ENCODE results near the gene RABGAP1. TPM values are rescaled to one million over a fixed set of nuclear protein-coding genes. Genes with fewer than 3 reads are reported as not detected.

RABGAP1 gene
- total RNA-seq, 1 experiment from 2014 or later: 55.4 TPM

DNA sequence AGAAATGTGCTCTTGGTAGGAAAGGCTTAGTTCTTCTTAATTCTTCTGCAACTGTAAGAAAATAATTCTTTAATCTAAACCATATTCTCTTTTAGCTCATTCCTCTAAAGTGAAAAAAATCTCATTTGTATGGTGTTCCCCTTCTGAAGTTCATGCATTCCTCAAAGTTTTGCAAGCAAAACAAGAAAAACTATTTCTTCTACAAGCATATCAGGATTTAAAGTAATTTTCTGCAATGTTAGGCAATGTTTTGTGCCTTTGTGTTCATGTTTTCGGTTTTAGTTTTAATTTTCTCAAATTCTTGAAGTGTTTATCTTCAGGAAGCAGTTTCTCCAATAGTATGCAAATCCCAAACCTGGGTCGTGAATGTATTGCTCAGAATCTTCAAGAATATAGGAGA is 80.0 kb downstream of the RABGAP1 start:
- no peak overlapping the region for H3K4me3 ChIP-seq (ENCODE audit: low read depth, low read length)
- Mint-ChIP-seq H3K27me3 (ENCODE audit: insufficient read depth, unreplicated experiment) (no peaks in the 10 kb centered on the region), H3K36me3 (ENCODE audit: insufficient read depth, unreplicated experiment) (peaks cover 65% of the 10 kb centered on the region), H3K27ac (ENCODE audit: unreplicated experiment) (no peak overlapping the region), H3K4me3 (ENCODE audit: unreplicated experiment) (no peak overlapping the region), H3K4me1 (ENCODE audit: low read depth, unreplicated experiment) (no peaks in the 10 kb centered on the region), H3K9me3 (ENCODE audit: unreplicated experiment) (no peaks in the 10 kb centered on the region)
- no peaks in the 10 kb centered on the region; the same call in 1 of the 2 replicates for H3K36me3 ChIP-seq (ENCODE audit: control insufficient read depth, insufficient read depth, low read length)
- no peaks in the 10 kb centered on the region for H3K27me3 ChIP-seq (replicated peaks; ENCODE audit: control insufficient read depth, insufficient read depth, low read length)
- H3K9me3 ChIP-seq: no peaks in the 10 kb centered on the region
- no TSS peak for BruUV-seq (replicated peaks)
- intact Hi-C loops (cut with micrococcal nuclease; ENCODE audit: unreplicated experiment): no loop called here
- ChIA-PET CTCF (no interaction called here), POLR2A (no interaction called here)
- H3K4me1 ChIP-seq: no peaks in the 10 kb centered on the region
- DNase-seq: no peak
- TF ChIP-seq, protein P1, sequence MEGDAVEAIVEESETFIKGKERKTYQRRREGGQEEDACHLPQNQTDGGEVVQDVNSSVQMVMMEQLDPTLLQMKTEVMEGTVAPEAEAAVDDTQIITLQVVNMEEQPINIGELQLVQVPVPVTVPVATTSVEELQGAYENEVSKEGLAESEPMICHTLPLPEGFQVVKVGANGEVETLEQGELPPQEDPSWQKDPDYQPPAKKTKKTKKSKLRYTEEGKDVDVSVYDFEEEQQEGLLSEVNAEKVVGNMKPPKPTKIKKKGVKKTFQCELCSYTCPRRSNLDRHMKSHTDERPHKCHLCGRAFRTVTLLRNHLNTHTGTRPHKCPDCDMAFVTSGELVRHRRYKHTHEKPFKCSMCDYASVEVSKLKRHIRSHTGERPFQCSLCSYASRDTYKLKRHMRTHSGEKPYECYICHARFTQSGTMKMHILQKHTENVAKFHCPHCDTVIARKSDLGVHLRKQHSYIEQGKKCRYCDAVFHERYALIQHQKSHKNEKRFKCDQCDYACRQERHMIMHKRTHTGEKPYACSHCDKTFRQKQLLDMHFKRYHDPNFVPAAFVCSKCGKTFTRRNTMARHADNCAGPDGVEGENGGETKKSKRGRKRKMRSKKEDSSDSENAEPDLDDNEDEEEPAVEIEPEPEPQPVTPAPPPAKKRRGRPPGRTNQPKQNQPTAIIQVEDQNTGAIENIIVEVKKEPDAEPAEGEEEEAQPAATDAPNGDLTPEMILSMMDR (IDR thresholded peaks at IDR 0.05; ENCODE audit: insufficient read depth in 1 of 2, low read depth in 1 of 2, low read length in 1 of 2, severe bottlenecking in 1 of 2, unreplicated experiment in 1 of 2): no peak

DNA sequence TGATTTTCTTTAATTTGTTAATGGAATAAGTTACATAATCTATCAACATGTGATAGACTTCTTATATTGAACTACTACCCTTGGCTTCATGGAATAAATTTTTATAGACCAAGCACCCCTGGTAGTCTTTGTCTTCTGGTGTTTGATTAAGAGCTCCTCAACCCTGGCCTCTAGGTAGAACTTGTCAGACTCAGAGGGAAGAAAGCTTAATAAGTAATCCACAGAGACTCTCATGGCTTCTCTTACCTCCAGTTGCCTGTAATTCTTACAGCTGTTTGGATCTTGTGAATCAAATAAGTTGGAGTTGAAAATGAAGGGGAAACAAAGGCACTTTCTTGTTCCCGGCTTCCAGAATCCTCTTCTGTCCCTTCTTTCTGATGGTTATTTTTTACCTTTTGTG is 85.6 kb downstream of the RABGAP1 start:
- Mint-ChIP-seq H3K27me3 (ENCODE audit: insufficient read depth, unreplicated experiment) (no peaks in the 10 kb centered on the region), H3K4me1 (ENCODE audit: low read depth, unreplicated experiment) (peaks cover 9% of the 10 kb centered on the region), H3K27ac (ENCODE audit: unreplicated experiment) (no peak overlapping the region), H3K4me3 (ENCODE audit: unreplicated experiment) (peak overlapping the region; percentile 25), H3K9me3 (ENCODE audit: unreplicated experiment) (no peaks in the 10 kb centered on the region), H3K36me3 (ENCODE audit: insufficient read depth, unreplicated experiment) (peaks cover 59% of the 10 kb centered on the region)
- H3K9me3 ChIP-seq: no peaks in the 10 kb centered on the region
- H3K4me1 ChIP-seq: peaks cover 11% of the 10 kb centered on the region
- H3K4me3 ChIP-seq (ENCODE audit: low read depth, low read length): no peak overlapping the region
- intact Hi-C loops (cut with micrococcal nuclease; ENCODE audit: unreplicated experiment): no loop called here
- ChIA-PET CTCF (interaction anchor here (0.6 to 0.9 kb wide), 3 partner anchors 56 to 323 kb away, joined by 3 read pairs; no protein-coding TSS in a partner anchor), POLR2A (interaction anchor here (1.0 kb wide), 1 partner anchor 86 kb away, joined by 5 read pairs; the partner anchor contains the start of gene RABGAP1)
- TF ChIP-seq, protein P1 (IDR thresholded peaks at IDR 0.05; ENCODE audit: insufficient read depth in 1 of 2, low read depth in 1 of 2, low read length in 1 of 2, severe bottlenecking in 1 of 2, unreplicated experiment in 1 of 2): no peak
- BruUV-seq (replicated peaks): no TSS peak
- no peak for DNase-seq
- H3K27me3 ChIP-seq (replicated peaks; ENCODE audit: control insufficient read depth, insufficient read depth, low read length): no peaks in the 10 kb centered on the region
- H3K36me3 ChIP-seq (ENCODE audit: control insufficient read depth, insufficient read depth, low read length): peaks cover 2% of the 10 kb centered on the region; the same call in 1 of the 2 replicates

DNA sequence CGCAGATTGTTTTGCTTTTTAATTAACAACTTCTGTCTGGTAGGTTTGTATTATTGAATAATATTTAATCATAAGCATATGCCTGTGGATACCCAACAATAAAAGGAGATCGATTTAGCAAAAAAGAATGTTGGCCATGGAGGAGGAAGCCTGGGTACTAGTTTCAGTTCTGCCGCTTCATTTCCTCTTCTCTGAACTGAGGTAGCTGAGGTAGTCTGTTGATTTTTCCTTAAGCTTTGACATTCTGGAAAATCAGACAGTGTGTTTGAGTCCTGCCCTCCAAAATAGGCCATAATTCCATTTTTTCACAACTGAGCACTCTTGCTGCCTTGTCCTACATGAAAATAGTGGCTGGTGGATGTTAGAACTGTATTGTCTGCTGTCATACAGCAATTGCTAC is 86.7 kb downstream of the RABGAP1 start:
- CTCF ChIA-PET: interaction anchor here (0.7 kb wide), 1 partner anchor 198 kb away, joined by 3 read pairs; no protein-coding TSS in a partner anchor

More for the DNA sequence above, 86.7 kb downstream of the RABGAP1 start:
- TF ChIP-seq, protein P1 (IDR thresholded peaks at IDR 0.05; ENCODE audit: insufficient read depth in 1 of 2, low read depth in 1 of 2, low read length in 1 of 2, severe bottlenecking in 1 of 2, unreplicated experiment in 1 of 2): no peak
- intact Hi-C loops (cut with micrococcal nuclease; ENCODE audit: unreplicated experiment): no loop called here
- H3K9me3 Mint-ChIP-seq (ENCODE audit: unreplicated experiment): no peaks in the 10 kb centered on the region
- no peak for DNase-seq
- Histone ChIP-seq H3K4me1 (peaks cover 11% of the 10 kb centered on the region), H3K27me3 (replicated peaks; ENCODE audit: control insufficient read depth, insufficient read depth, low read length) (no peaks in the 10 kb centered on the region), H3K36me3 (ENCODE audit: control insufficient read depth, insufficient read depth, low read length) (peaks cover 2% of the 10 kb centered on the region; the same call in 1 of the 2 replicates), H3K9me3 (no peaks in the 10 kb centered on the region), H3K4me3 (ENCODE audit: low read depth, low read length) (no peak overlapping the region)
- no peak overlapping the region for H3K27ac Mint-ChIP-seq (ENCODE audit: unreplicated experiment)
- H3K4me3 Mint-ChIP-seq (ENCODE audit: unreplicated experiment): no peak overlapping the region
- POLR2A ChIA-PET: interaction anchor here (1.0 kb wide), 1 partner anchor 87 kb away, joined by 5 read pairs; the partner anchor contains the start of gene RABGAP1
- H3K36me3 Mint-ChIP-seq (ENCODE audit: insufficient read depth, unreplicated experiment): peaks cover 55% of the 10 kb centered on the region
- no peaks in the 10 kb centered on the region for H3K27me3 Mint-ChIP-seq (ENCODE audit: insufficient read depth, unreplicated experiment)
- BruUV-seq (replicated peaks): no TSS peak
- H3K4me1 Mint-ChIP-seq (ENCODE audit: low read depth, unreplicated experiment): peaks cover 9% of the 10 kb centered on the region
